22Rv1 (cell line): Measurements from ENCODE around the gene IL4R.

ENCODE experiments used
- ZFX ChIP-seq: fragments of 450-650 bp; IDR thresholded peaks from 2 replicates; pipeline ENCODE4 v1.6.1; 2017; ENCODE audit warnings: antibody characterized with exemption, borderline replicate concordance
- TF ChIP-seq, protein P1 (sequence below): fragments of 450-650 bp; IDR thresholded peaks from 2 replicates; pipeline ENCODE4 v1.5.1; 2017; ENCODE audit warnings: mild to moderate bottlenecking

- TF ChIP-seq, protein P1, sequence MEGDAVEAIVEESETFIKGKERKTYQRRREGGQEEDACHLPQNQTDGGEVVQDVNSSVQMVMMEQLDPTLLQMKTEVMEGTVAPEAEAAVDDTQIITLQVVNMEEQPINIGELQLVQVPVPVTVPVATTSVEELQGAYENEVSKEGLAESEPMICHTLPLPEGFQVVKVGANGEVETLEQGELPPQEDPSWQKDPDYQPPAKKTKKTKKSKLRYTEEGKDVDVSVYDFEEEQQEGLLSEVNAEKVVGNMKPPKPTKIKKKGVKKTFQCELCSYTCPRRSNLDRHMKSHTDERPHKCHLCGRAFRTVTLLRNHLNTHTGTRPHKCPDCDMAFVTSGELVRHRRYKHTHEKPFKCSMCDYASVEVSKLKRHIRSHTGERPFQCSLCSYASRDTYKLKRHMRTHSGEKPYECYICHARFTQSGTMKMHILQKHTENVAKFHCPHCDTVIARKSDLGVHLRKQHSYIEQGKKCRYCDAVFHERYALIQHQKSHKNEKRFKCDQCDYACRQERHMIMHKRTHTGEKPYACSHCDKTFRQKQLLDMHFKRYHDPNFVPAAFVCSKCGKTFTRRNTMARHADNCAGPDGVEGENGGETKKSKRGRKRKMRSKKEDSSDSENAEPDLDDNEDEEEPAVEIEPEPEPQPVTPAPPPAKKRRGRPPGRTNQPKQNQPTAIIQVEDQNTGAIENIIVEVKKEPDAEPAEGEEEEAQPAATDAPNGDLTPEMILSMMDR: no peak
- TF ChIP-seq ZFX: no peak
Measured at GRCh38 chr16:27320261-27321012, 6.7 kb downstream of the IL4R start.
